Endometrium (tissue), 2 donors: Measurements from ENCODE around the gene AHI1.
"Not testable (repeated sequence)": the region's sequence is repeated elsewhere in the genome, so short reads cannot be mapped to it uniquely, and the experiment has no call there.

ENCODE experiments used
- FAIRE-seq: peaks from 2 replicates; lab custom pipeline; 2012; peaks lifted over from hg19 to GRCh38; lab: Jason Lieb, UNC
- donor health status: control.
- donor health status: control.

Gene AHI1

GRCh38 chr6:135505648-135506047, 8.1 kb upstream of the AHI1 start:
- no peak for FAIRE-seq

- FAIRE-seq, result no peak
These were observed 7.7 kb upstream of the AHI1 start for GRCh38 chr6:135505222-135505621.

- no peak for FAIRE-seq
These were observed 7.2 kb upstream of the AHI1 start for GRCh38 chr6:135504734-135505133.

- FAIRE-seq, result no peak
These were observed 6.3 kb upstream of the AHI1 start for GRCh38 chr6:135503703-135504475.

GRCh38 chr6:135499441-135500340, 2.2 kb upstream of the AHI1 start:
- no peak for FAIRE-seq

GRCh38 chr6:135498185-135498841, 773 bp upstream of the AHI1 start:
- FAIRE-seq, result no peak

- FAIRE-seq, result no peak
These were observed 634 bp downstream of the AHI1 start for GRCh38 chr6:135496800-135497411.

- no peak for FAIRE-seq
These were observed 4.2 kb downstream of the AHI1 start for GRCh38 chr6:135493218-135493961.

- FAIRE-seq, result no peak
These were observed 7.2 kb downstream of the AHI1 start for GRCh38 chr6:135490381-135490780.

- FAIRE-seq, result no peak
These were observed 9.5 kb downstream of the AHI1 start for GRCh38 chr6:135488023-135488422.

GRCh38 chr6:135483903-135484302, 13.6 kb downstream of the AHI1 start:
- not testable (repeated sequence) for FAIRE-seq

GRCh38 chr6:135481783-135482369, 15.7 kb downstream of the AHI1 start:
- no peak for FAIRE-seq

GRCh38 chr6:135479601-135480000, 17.9 kb downstream of the AHI1 start:
- no peak for FAIRE-seq

- FAIRE-seq, result no peak
These were observed 18.9 kb downstream of the AHI1 start for GRCh38 chr6:135478626-135479025.

GRCh38 chr6:135475292-135475886, 22.2 kb downstream of the AHI1 start:
- no peak for FAIRE-seq

- FAIRE-seq, result no peak
These were observed 23.2 kb downstream of the AHI1 start for GRCh38 chr6:135474362-135474761.

- no peak for FAIRE-seq
These were observed 31.6 kb downstream of the AHI1 start for GRCh38 chr6:135465903-135466302.

- FAIRE-seq, result no peak
These were observed 32.2 kb downstream of the AHI1 start for GRCh38 chr6:135465307-135465706.

- no peak for FAIRE-seq
These were observed 32.9 kb downstream of the AHI1 start for GRCh38 chr6:135464634-135465033.

GRCh38 chr6:135461208-135461607, 36.3 kb downstream of the AHI1 start:
- FAIRE-seq, result no peak

- FAIRE-seq, result no peak
These were observed 39.5 kb downstream of the AHI1 start for GRCh38 chr6:135458051-135458450.
